GM19397 (cell line): ENCODE measurements around the gene KCNQ5.

ENCODE experiments used
- ATAC-seq: cut with Tn5 transposase; IDR thresholded peaks from one replicate; pipeline ENCODE4 v1.9.1; 2021; ENCODE audit warnings: mild to moderate bottlenecking, moderate library complexity; ENCODE audit not compliant: unreplicated experiment

The KCNQ5 gene

DNA sequence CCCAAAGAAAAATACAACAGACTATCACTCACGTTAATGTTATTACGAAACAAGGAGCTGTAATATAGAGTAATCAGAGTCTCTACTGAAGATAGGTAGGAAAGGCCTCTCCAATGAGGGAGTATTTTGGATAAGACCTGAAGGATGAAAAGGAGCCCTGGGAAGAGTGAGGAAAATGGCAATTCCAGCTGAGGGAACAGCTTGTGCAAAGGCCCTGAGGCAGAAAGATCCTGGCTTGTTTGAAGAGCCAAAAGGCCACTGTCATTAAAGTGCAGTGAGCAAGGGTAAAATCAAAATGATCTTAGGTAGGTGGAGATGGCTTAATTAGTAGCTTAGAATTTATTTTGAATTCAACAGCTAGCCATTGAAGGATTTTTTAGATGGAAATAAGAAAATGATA is 464.9 kb downstream of the KCNQ5 start:
- ATAC-seq, result no peak

DNA sequence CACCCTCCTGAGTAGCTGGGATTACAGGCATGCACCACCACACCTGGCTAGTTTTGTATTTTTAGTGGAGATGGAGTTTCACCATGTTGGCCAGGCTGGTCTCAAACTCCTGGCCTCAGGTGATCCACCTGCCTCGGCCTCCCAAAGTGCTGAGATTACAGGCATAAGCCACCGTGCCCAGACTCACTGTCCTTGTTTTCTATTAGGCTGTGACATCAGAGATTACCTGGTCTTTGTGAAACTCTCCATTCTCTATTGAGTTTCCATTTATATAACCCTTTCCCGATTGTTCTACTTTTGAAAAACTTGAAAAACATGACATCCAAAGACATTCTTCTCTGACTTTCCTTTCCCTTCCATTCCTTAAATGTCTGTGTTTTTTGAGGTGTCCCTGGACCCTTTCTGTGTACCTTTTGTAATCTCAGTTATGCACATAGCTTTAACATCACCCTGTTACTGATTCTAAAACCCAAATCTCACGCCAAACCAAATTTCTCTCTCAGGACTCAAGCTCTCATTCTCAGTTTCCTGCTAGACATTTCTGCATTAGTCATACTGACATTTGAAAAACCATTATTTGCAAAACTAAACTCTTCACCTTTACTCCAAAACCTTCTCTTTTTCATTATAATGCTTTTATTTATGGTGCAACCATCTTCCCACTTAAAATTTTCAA is 466.4 kb downstream of the KCNQ5 start:
- ATAC-seq, result peak; percentile 64

DNA sequence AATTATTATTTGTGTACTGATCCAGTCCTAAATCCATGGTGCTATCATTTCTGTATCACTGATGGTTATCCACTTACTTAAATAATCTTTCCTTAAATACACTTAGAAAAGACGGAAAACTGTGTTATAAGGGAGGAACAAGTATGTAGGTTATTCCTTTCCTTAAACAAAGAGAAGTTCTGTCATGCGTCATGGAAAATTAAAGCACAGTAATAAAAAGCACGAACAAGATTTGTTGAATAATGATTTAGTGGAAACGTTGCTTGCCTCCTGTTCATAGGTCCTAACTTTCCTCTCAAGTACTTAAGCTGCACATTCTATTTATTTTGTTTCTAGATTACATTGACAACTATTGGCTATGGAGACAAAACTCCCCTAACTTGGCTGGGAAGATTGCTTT is 483.1 kb downstream of the KCNQ5 start:
- ATAC-seq, result no peak

DNA sequence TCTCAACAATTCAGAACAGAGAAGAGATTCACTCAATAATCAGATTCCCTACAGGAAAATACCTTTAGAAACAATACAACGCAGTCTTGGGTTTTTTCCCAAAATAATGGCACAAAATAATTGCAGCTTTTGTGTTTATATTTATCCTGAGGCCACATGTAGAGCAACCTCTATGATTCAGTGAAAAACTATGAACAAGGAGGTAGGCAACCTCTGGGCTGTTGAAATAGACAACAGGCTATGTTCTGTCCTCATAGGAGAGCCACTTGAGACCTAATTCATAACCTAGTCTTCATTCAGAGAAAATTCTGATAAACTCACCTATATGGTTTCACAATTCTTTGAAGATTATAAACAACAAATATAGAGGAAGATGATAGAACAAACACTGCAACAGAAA is 485.2 kb downstream of the KCNQ5 start:
- no peak for ATAC-seq

DNA sequence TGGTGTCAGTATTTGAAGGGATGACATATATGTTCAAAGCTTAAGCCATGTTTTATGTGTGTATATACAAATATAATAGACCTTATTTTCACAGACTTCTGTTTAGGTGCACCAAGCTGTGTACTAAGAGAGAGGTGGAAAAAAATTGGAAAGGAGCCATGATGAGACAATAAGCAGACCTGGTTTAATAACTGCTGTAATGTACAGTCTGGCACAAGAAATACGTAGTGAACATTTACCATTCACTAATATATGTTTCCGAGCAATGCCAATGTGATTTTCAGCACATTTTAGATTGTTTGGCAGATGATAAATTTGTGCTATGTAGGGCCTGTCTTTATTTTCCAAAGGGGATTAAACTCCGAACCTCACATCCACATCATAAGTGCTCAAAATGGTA is 487.1 kb downstream of the KCNQ5 start:
- ATAC-seq, result no peak

DNA sequence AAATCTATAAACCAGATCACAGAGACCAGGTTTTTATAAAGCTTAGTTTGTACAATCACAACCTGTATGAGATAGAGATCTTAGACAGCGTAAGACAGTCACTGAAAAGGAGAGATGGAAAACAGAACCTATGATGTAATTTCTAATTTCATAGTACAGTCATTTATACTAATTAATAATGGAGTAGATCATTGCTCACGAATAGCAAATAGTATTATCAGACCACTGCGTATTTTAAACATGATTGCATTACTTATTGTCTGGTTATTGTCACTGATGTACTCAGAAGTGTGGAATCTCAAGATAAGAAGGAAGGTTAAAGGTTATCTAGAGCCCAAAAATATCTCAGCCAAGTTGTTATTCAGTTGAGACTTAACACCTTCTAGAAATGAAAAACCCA is 487.8 kb downstream of the KCNQ5 start:
- ATAC-seq, result no peak

DNA sequence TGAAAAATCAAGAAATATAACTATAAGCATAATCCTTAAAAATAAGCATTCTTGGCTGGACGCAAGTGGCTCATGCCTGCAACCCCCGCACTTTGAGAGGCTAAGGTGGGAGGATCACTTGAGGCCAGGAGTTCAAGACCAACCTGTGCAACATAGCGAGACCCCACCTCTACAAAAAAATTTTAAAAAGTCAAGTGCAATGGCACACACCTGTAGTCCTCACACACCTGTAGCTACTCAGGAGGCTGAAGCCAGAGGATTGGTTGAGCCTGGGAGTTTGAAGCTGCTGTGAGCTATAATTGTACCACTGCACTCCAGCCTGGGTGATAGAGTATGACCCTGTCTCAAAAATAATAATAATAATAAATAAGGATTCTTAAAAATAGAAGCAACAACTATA is 494.5 kb downstream of the KCNQ5 start:
- no peak for ATAC-seq

DNA sequence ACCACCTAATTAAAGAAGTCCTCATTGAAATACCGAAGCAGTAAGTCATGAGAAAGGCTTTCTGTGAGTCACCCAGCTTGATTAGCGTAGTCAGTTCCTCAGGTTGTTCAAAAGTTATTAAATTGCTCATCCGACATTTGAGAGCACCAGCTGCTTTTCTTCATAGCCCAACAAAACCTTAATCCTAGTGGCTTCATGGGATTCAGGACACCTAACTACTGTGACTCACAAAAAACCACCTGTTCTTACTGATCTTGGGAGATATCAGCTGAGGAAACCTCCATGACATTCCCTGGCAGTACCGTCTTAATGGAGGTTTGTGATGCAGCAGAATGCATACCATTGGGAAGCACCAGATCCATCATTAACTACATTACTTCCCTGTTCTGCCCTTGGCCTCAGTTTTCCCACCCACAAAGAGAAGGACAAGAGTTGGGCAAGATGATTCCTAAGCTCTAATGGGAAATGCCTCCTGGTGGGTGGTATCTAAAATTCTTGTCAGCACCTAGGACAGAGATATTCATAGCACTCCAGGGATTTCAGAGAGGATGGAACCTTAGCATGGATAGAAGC is 499.6 kb downstream of the KCNQ5 start:
- no peak for ATAC-seq

DNA sequence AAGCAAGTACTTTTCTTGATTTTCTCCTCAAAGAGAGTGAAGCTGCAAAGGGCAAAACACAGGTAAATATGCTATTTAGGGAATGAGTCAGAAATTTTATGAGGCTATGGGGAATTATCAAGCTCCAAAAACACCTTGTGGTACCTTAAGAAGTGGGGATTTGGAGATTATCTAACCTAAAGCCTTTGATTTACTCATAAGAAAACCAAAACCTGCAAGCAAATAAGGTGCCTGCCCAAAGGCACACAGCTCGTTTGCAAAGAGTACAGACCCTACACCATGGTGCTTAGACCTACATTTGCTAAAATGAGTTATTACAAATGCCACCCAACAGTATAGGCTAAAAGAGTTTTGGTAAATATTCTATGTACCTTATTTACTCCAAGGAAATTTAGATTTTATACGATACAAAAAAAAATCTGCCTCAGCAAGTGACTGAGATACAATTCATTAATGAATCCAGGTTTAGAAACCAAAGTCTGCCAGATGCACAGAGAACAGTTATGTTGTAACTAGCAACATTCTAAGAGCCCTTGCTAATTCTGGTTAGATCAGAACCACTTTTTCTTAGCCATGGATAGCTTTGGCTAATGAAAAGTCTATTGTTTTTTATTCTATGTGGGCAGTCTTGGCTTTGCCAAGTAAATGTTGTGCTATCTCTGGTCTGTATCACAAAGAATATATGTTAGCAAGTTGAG is 501.9 kb downstream of the KCNQ5 start:
- ATAC-seq, result peak; percentile 88

DNA sequence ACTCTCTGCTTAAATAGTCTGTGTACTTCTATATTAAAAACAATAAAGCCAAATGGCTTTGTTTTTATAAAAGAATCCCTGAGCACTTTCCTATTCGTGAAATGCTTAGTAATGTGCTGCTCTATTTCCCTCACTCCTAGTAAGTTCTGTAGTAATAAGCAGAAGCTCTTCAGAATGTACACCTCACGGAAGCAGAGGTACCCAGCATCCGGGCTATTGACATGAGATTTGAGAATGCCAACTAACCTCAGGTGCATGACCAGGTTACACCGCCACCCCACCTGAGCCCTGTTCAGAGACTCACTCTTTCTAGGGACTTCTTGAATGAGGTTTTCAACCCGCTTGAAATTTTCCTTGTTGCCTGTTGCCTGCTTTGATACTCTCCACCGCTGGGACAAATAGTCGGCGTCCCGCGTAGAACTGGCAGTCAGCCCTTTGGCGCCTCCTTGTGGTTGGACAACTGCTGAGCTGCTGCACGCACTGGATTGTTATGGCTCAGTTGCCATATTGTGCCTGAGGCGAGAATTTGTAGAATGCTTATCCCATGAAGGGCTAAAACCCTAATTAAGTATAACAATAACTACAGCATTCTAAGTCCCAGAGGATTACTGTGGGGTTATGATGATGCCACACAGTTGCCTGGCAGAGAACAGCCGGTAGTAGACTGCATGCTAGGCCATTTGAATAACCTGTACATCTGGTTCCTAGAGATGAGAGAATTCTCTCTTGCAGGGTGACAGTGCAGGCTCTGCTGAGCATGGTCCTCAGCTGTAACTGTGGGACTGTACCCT is 508.0 kb downstream of the KCNQ5 start:
- peak; percentile 92 for ATAC-seq

DNA sequence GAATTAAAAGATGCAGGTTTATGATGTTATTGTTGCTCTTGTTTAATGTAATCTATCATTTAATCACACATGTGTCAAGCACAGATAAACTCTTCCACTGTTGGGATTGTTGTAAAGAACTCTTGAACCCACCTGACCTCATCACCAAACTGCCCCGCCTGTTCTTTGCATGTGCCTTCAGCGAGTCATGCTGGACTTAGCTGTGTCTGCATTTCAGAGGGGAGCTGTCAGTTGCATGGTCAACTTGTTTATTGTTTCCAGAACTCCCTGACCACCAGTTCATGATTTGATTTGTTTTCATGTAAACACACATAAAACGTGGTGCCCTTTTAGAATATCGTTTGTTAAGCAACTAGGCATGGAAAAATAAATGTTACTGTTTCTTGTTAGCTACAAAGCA is 509.8 kb downstream of the KCNQ5 start:
- ATAC-seq, result no peak

DNA sequence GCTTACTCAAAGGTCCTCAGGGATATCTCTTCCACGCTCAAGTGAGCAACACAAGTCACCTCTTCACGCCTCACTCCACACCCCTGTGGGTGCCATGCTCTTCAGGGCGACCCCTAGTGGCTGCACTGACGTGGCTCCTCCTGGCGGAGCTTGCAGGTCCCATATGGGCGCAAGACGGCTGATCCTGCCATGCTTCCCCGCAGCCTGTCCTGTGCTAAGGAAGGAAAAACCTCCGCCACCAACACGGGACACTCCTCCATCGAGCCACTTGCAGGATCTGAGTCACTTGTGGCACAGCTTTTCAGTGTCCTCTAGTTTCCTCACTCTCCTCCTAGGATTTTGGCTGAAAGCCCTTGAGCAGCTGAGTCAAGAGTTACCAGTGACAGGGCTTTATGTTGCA is 512.7 kb downstream of the KCNQ5 start:
- ATAC-seq, result no peak

DNA sequence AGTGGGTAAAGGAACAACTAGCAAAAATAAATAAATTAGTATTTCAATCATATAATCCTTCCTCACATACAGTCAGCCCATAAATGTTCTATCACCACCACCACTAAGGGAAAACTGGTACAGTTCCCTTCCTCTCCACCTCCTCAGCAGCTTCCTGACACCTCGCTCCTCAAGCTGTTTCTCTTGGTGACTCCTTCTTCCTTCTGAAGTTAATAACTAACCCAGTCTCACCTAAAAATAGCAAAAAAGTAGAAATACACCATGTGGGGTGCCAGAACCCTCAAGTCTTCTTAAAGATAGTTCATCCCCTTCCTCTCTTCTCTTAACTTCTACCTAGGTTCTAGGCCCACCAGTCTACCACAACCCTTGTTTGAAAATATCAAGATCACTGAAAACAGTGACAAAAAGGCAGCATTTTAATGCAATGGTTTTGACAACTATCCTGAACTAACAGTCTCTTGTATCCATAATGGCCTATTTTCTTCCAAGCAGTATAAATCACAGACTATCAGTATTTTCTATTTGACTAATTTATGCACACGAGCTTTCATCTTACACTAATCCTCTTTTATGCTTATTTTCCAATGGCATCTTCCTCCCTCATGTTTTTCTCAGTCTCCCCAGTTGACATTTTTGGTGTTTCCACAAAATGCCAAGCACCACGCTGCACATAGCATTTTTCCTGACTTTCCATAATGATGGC is 518.0 kb downstream of the KCNQ5 start:
- no peak for ATAC-seq

DNA sequence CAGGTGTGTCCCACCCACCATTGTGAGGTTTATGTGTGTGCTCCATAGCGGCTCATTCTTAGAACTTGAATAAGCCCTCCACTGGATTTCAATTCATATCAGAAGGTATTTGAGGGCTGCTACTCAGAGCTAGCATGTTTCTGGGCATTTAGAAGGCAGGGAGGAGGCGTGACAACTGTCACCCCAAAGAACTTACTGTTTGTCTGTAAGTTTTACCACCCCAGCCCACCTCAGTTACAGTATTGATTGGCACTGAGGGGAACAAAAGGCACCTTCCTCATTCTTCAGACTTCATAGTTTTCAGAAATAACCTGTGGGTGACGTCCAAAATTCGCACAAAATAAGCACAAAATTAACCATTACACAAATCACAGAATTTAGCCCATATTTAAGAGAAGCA is 521.7 kb downstream of the KCNQ5 start:
- no peak for ATAC-seq

DNA sequence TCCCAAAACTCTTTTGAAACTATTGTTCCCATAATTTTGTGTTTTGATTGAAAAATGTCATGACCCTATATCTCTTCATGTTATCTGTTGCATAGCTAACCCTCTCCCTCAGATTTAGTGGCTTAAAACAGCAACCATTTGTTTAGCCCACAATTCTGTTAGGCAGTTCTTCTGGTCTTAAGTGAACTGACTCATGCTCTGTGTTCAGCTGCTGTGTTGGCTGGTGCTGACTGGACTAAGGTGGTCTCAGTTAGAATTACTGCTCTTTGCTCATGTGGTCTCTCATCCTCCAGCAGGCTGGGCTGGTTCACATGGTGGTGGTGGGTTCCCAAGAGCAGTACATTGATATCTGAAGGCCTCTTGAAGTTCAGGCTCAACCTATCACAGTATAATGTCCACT is 522.7 kb downstream of the KCNQ5 start:
- no peak for ATAC-seq

DNA sequence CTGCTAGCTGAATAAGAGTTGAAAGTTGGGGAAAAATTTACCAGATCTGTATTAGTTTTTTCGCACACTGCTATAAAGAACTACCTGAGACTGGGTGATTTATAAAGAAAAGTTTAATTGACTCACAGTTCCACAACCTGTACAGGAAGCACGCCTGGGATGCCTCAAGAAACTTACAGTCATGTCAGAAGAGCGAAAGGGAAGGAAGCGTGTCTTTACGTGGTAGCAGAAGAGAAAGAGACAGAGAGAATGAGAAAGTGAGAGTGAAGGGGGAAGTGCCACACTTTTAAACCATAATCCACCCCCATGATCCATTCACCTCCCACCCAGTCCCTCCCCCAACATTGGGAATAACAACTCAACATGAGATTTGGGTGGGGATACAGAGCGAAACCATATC is 523.8 kb downstream of the KCNQ5 start:
- ATAC-seq, result peak; percentile 70

DNA sequence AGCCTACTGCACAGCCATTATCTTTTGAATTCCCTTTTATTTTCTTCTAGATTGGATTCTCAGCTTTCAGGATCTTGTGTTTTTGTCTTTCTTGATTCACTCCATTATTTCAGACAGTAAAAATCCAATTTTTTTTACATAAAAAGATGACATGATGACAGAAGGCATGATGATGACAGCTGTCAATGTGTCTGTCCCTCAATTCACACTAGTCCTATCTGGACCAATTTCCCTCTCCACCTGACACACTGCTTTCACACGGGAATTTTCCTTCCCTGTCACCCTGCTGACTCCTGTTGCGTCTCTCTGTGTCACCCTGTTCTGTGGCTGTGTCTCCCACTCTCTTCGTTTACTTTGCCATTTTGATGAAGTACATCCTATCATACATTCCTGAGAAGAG is 529.9 kb downstream of the KCNQ5 start:
- no peak for ATAC-seq

DNA sequence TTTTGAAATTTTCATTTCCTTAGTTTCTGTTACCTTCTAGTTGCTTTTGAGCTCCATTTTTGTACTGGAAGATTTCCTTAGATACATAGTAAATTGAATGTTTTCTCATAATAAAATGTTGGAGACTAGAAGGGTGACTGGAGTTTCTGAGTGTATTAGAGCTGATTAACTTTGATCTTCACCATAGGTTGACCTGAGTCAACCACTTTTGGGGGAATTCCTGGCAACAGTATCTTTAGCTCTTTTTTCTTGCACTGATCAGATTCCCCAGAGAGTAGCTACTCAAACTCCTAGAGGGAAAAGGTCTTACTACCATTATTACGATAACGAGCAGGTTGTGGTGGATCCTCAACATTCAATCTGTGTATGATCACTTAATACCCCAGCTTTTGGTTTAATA is 530.7 kb downstream of the KCNQ5 start:
- ATAC-seq, result no peak

DNA sequence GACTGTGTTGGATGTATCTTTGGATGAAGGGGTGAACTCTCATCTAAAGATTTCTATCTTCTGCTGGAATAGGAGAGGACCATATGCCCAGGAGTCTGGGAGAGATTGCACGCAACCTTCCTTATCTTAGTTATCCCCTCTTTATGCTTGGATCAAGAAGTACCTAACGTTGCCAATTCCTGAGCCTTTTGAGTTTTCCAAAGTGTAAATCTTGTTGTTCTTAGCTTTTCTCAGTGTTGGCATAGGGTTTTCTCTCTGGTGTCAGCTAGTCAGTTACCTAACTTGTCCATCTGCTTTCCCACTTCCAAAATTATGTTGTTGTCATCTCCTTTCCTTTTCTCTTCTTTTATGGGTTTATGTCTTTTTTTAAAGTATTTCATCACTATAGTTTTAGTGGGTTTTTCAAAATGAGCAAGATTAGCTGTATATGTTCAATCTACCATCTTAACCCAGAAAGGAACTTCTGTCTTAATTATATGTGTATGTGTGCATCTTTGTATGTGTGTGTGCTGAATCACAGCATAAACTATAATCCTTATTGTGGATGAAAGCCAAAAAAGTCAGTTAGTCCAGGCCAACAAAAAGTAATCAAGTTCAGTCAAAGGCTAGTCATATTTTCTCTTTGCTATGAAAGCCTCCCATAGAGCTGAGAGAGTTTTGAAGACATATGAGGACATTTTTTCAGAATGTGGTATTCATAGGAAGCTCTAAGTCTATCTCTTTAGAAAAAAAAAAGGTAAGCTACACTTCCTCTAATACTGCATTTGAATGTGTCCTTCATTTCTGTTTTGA is 531.3 kb downstream of the KCNQ5 start:
- ATAC-seq, result no peak
